ENCODE measurements around the gene SLC9A9.

Gene SLC9A9

GRCh38 chr3:143339451-143339850, 508.8 kb downstream of the SLC9A9 start:
- DNase-seq = no peak

DNA sequence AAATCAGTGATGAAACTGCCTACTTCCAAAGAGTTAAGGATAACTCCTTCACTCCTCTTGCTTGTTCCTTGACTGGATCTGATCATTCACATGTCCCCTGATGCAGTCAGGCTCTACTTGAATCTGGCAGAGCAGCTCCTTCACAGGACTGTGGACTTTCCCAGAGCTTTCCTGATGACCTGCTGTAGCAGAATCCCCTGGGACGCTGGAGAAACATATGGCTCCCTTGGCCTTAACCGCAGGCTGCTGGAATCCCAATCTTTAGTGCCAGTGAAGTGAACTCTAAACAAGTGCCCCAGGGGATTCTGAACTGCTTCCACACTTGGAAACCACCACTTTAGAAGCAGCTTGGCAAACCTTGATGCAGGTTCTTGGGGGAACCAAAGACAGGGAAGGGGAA, 510.9 kb downstream of the SLC9A9 start:
- no peak for DNase-seq

DNA sequence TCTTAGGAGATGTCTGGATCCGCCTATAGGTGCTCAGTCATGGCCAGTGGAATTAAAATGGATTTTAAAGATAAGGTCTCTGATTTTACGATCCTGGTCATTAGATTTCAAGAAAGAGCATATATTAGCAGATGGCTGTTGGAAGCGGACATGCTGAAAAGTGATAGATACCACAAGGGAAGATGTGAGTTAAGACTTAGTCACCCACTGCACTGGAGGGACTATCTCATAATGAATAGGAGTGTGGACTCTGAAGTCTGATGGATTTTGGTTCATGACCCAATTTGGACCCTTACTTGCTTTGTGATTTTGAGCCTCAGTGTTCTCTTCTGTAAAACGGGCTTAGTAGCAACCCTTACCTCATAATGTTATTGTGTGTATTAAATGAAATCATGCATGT, 514.0 kb downstream of the SLC9A9 start:
- DNase-seq = no peak

- DNase-seq = no peak
Measured at GRCh38 chr3:143333367-143333766, 514.9 kb downstream of the SLC9A9 start.

DNA sequence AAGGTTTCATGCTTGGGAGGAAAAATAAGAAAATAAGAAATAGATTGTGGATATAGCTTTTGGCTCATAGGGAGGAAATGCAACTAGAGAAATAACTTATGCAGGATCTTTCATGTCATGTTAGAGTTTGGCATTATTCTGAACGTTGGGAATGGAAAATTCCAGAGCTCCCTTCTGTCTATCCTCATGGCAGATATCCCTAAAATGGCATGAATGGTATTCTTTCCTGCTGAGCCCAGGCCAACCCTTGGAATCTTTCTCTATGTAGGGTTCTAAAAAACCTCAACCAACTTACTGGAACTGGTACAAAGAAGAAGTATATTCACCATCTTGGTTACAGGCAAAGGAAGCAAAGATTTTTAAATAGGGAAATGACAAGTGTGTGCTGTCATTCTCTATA, 516.2 kb downstream of the SLC9A9 start:
- DNase-seq = no peak

- DNase-seq = no peak
Measured at GRCh38 chr3:143331350-143331749, 516.9 kb downstream of the SLC9A9 start.

GRCh38 chr3:143330296-143330868, 517.9 kb downstream of the SLC9A9 start:
- no peak for DNase-seq

DNA sequence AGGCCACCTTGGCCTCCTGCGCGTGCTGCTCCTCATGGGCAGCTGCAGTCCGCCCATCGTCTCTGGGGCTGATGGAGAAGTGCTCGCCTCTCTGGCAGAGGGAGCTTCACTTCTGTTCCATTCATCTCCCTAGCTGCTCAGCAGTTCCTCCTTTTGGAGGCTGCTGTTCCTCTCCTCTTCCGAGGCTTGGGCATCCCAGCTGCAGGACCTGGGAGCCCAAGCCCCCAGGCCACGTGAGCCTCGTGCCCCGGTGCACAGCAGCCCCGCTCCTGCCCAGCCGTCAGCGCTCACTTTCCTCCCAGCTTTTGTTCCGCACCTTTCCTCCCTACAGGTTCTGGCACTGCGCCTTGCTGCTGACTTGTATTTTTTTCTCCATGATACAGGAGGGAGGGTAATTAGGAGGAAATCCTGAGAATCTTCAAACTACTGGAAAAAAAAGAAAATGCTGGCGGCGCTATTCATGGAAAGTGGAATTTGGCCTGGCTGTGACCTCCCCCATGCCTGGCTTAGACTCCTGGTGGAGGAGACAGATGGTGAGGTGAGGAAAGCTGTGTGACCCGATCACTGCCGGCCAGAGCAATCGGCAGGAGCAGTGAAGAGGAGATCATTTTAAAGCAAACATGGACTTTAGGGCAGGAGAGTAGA, 518.6 kb downstream of the SLC9A9 start:
- DNase-seq = no peak

- DNase-seq = no peak
Measured at GRCh38 chr3:143328451-143328850, 519.8 kb downstream of the SLC9A9 start.

GRCh38 chr3:143326983-143327778, 521.1 kb downstream of the SLC9A9 start:
- no peak for DNase-seq

- DNase-seq = no peak
Measured at GRCh38 chr3:143321058-143321769, 527.1 kb downstream of the SLC9A9 start.

DNA sequence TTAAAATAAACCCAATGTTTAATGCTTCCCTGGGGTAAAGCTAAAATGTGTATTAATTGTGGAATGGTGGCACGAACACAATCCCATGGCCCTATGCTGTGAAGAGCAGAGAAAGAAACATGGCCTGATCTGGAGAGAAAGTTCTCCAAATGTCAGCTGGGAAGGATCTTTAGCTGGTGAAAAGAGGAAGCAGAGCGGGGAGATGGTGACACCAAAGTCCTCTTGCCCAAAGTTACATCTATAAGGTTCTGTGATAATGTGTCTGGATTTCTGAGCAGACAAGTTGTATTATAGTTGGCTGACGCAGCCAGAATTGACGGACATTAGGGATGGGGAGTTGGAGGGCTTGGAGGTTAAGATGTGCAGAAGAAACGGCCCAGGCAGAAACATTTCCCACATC, 532.5 kb downstream of the SLC9A9 start:
- no peak for DNase-seq

DNA sequence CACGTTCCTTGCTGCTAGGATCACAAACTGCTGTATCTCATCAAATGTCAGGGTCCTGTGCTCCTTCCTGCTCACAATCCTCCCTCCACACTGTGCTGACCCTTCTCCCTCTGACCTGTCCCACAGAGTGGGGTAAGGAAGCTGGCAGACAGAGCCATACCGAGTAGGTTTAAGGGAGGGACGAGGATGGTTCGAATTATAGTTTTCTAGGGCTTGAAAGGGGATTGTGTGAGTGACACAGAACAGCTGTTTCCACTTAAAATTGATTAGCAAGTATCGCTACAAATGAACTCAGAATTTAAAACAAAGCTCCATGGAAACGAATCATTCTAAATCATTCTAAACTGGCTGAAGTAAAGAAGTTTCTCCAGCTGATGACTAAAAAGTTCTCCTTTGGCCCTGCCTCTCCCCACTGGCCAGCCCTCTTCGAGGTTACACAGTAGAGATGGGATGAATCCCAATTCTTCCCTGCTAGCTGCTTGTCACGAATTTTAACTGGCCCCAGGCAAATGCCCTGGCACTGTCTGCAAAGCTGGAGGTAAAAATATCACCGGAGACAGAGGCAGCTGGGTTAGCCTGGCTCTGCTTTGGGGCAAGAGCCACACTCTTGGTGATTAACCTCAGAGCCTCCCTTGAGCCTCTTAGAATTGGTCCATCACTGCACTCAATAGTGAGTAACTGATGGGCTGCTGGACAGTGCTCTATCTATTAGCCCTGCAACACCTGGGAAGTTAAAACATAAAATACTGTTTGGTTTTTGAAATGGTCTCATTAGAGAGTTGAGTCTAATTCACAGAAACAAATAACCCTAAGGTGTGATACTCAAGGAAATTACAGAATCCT, 533.8 kb downstream of the SLC9A9 start:
- no peak for DNase-seq

DNA sequence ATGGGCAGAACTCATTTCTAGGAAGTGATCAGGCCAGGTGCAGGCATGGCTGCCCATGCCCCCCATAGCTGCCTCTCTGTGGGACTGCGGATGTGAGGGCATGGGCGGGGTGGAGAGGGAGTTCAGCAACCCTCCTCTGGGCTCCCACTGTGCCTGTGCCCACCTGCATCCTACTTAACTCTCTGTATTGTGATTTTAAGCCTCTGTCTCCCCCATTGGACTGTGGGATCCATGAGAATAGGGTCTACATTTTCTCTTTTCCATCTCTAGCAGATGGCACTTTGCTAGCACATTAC, 534.4 kb downstream of the SLC9A9 start:
- no peak for DNase-seq

GRCh38 chr3:143313025-143313892, 535.0 kb downstream of the SLC9A9 start:
- no peak for DNase-seq

DNA sequence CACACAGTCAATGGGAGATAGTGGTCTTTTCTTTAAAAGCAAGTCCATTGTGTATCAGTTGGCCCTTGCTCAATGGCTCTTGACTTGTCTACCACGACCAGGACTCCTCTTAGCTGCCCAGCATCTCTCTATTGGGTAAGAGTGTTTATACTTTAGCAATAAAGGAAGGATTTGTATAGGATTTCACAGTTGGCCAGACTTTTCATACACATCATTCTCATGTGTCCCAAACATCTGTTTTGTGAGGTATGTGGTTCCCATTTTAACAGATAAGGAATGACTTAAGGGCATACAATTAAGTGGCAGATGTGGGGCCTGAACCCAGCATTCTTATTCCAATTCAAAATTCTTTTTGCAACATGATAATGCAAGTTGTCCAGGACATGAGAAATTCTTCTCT, 537.2 kb downstream of the SLC9A9 start:
- no peak for DNase-seq

- no peak for DNase-seq
Measured at GRCh38 chr3:143309705-143310104, 538.6 kb downstream of the SLC9A9 start.

GRCh38 chr3:143307613-143308183, 540.6 kb downstream of the SLC9A9 start:
- no peak for DNase-seq

GRCh38 chr3:143306407-143306806, 541.9 kb downstream of the SLC9A9 start:
- no peak for DNase-seq

DNA sequence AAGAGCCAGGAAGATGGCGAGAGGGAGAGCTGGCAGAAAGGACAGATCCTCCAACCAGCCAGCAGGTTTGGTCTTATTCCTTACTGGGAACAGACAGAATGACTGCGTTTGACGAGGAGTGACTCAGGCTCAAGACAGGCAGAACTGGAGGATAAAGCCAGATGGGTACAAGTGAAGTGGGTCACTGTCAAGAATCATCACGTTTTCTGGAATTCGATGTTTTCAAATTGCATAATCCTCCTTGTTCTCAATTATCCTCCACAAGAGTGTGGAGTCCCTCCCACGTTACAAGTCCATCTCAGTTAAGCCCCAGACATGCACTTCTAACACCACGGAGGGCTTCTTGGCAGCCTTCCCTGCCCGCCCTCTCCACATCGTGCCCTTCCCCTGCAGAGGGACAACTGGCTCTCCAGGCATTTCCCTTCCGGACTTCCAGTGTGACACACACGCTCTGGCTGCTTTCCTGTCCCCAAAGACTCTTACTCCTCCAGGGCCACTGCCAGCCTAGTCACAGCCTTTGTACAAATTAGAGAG, 545.6 kb downstream of the SLC9A9 start:
- no peak for DNase-seq

Data from activated CD8-positive, alpha-beta memory T cell treated with anti-CD3 and anti-CD28 coated beads, Interleukin-2, amount 50 U/mL, for 4 hours (primary cell).